Endometrial microvascular endothelial cells (primary cell): ENCODE results near the gene ZNF184. TPM values are rescaled to one million over a fixed set of nuclear protein-coding genes. Genes with fewer than 3 reads are reported as not detected.

ENCODE experiments used
- in situ Hi-C: cut with HindIII; loops from 2 replicates; pipeline ENCODE4 v1.10.0; 2017; ENCODE audit warnings: low sequenced_read_pairs, low pct_unique_long_range_greater_than_20kb; ENCODE audit errors: inconsistent ontology term
- total RNA-seq: library from RNA; depleted of rRNA; stranded (reverse); fragments of >200 nt; gene quantifications from one replicate; pipeline ENCODE4 v1.2.3, GENCODE V29; 2015; ENCODE audit errors: inconsistent ontology term

The ZNF184 gene
- total RNA-seq, 1 donor from 2014 or later = 3.1 TPM

GRCh38 chr6:27492631-27493190 lies 19.8 kb upstream of the ZNF184 start:
- in situ Hi-C loops = no loop called here

- in situ Hi-C loops = no loop called here
Observed at GRCh38 chr6:27479319-27480182, 6.6 kb upstream of the ZNF184 start.

GRCh38 chr6:27478706-27479318 lies 5.9 kb upstream of the ZNF184 start:
- in situ Hi-C loops = no loop called here

- in situ Hi-C loops = no loop called here
Observed at GRCh38 chr6:27478141-27478705, 5.3 kb upstream of the ZNF184 start.

GRCh38 chr6:27477318-27478013 lies 4.6 kb upstream of the ZNF184 start:
- in situ Hi-C loops = no loop called here

GRCh38 chr6:27476090-27476489 lies 3.2 kb upstream of the ZNF184 start:
- in situ Hi-C loops = no loop called here

- in situ Hi-C loops = no loop called here
Observed at GRCh38 chr6:27474672-27475071, 1.8 kb upstream of the ZNF184 start.

GRCh38 chr6:27474172-27474465 lies 1.2 kb upstream of the ZNF184 start:
- in situ Hi-C loops = no loop called here

- in situ Hi-C loops = no loop called here
Observed at GRCh38 chr6:27472182-27472616, 706 bp downstream of the ZNF184 start.

GRCh38 chr6:27471365-27472115 lies 1.4 kb downstream of the ZNF184 start:
- in situ Hi-C loops = no loop called here

- in situ Hi-C loops = no loop called here
Observed at GRCh38 chr6:27470023-27470422, 2.9 kb downstream of the ZNF184 start.

GRCh38 chr6:27468334-27468733 lies 4.6 kb downstream of the ZNF184 start:
- in situ Hi-C loops = no loop called here

GRCh38 chr6:27452496-27452897 lies 20.4 kb downstream of the ZNF184 start:
- in situ Hi-C loops = no loop called here

GRCh38 chr6:27451660-27452390 lies 21.1 kb downstream of the ZNF184 start:
- in situ Hi-C loops = no loop called here

GRCh38 chr6:27448456-27448855 lies 24.4 kb downstream of the ZNF184 start:
- in situ Hi-C loops = no loop called here

GRCh38 chr6:27442932-27443331 lies 30.0 kb downstream of the ZNF184 start:
- in situ Hi-C loops = no loop called here

GRCh38 chr6:27441001-27441400 lies 31.9 kb downstream of the ZNF184 start:
- in situ Hi-C loops = no loop called here

- in situ Hi-C loops = no loop called here
Observed at GRCh38 chr6:27439371-27439770, 33.5 kb downstream of the ZNF184 start.
